ENCODE data around the gene NR4A1. TPM values are rescaled to one million over a fixed set of nuclear protein-coding genes. Genes with fewer than 3 reads are reported as not detected.
A peak's percentile ranks its signal among the peaks of the same experiment; 100 is the strongest.

NR4A1 gene
- total RNA-seq, 1 donor from 2014 or later: 21.7 TPM

DNA sequence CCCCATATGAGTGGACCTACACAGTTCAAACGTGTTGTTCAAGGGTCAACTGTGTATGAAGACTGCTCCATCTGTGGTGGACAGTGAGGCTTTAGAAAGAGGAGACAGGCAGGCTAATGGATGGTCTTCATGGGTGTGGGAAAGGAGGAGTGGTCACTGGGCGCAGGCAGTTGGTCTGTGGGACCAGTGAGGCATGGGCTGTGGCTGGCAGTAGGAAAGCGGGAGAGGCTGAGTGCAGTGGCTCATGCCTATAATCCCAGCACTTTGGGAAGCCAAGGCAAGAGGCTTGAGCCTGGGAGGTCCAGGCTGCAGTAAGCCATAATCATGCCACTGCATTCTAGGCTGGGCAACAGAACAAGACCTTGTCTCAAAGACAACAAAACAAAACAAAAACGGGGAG, 2.0 kb upstream of the NR4A1 start:
- no peak for DNase-seq (ENCODE audit: low spot score, unreplicated experiment)
- no peaks in the 10 kb centered on the region for H3K9me3 Mint-ChIP-seq (ENCODE audit: low read depth)
- H3K4me3 Mint-ChIP-seq (ENCODE audit: low read depth): peak overlapping the region; percentile 87
- no peak overlapping the region for H3K27ac Mint-ChIP-seq
- H3K4me1 Mint-ChIP-seq (ENCODE audit: low read depth): peaks cover 29% of the 10 kb centered on the region
- TF ChIP-seq, protein P1, sequence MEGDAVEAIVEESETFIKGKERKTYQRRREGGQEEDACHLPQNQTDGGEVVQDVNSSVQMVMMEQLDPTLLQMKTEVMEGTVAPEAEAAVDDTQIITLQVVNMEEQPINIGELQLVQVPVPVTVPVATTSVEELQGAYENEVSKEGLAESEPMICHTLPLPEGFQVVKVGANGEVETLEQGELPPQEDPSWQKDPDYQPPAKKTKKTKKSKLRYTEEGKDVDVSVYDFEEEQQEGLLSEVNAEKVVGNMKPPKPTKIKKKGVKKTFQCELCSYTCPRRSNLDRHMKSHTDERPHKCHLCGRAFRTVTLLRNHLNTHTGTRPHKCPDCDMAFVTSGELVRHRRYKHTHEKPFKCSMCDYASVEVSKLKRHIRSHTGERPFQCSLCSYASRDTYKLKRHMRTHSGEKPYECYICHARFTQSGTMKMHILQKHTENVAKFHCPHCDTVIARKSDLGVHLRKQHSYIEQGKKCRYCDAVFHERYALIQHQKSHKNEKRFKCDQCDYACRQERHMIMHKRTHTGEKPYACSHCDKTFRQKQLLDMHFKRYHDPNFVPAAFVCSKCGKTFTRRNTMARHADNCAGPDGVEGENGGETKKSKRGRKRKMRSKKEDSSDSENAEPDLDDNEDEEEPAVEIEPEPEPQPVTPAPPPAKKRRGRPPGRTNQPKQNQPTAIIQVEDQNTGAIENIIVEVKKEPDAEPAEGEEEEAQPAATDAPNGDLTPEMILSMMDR (IDR thresholded peaks at IDR 0.05; ENCODE audit: unreplicated experiment): no peak
- H3K27me3 Mint-ChIP-seq: peaks cover 5% of the 10 kb centered on the region
- H3K36me3 Mint-ChIP-seq (ENCODE audit: insufficient read depth): peaks cover 4% of the 10 kb centered on the region

- Mint-ChIP-seq H3K4me1 (ENCODE audit: low read depth) (peaks cover 29% of the 10 kb centered on the region), H3K4me3 (ENCODE audit: low read depth) (peak overlapping the region; percentile 87), H3K27me3 (peaks cover 5% of the 10 kb centered on the region), H3K9me3 (ENCODE audit: low read depth) (no peaks in the 10 kb centered on the region), H3K36me3 (ENCODE audit: insufficient read depth) (peaks cover 1% of the 10 kb centered on the region), H3K27ac (peak overlapping the region; percentile 96)
- TF ChIP-seq, protein P1 (IDR thresholded peaks at IDR 0.05; ENCODE audit: unreplicated experiment): no peak
- no peak for DNase-seq (ENCODE audit: low spot score, unreplicated experiment)
Measured at GRCh38 chr12:52049688-52050087, 1.6 kb upstream of the NR4A1 start.

- no peak for DNase-seq (ENCODE audit: low spot score, unreplicated experiment)
- Mint-ChIP-seq H3K36me3 (ENCODE audit: insufficient read depth) (peaks cover 1% of the 10 kb centered on the region), H3K9me3 (ENCODE audit: low read depth) (no peaks in the 10 kb centered on the region), H3K27ac (peak overlapping the region; percentile 96), H3K27me3 (peaks cover 5% of the 10 kb centered on the region), H3K4me1 (ENCODE audit: low read depth) (peaks cover 29% of the 10 kb centered on the region), H3K4me3 (ENCODE audit: low read depth) (peak overlapping the region; percentile 87)
- TF ChIP-seq, protein P1 (IDR thresholded peaks at IDR 0.05; ENCODE audit: unreplicated experiment): no peak
Measured at GRCh38 chr12:52050116-52050757, 1.0 kb upstream of the NR4A1 start.

- H3K27me3 Mint-ChIP-seq: peaks cover 5% of the 10 kb centered on the region
- H3K4me3 Mint-ChIP-seq (ENCODE audit: low read depth): peak overlapping the region; percentile 87
- no peak for DNase-seq (ENCODE audit: low spot score, unreplicated experiment)
- H3K9me3 Mint-ChIP-seq (ENCODE audit: low read depth): no peaks in the 10 kb centered on the region
- peak overlapping the region; percentile 99 for H3K27ac Mint-ChIP-seq
- peaks cover 1% of the 10 kb centered on the region for H3K36me3 Mint-ChIP-seq (ENCODE audit: insufficient read depth)
- TF ChIP-seq, protein P1 (IDR thresholded peaks at IDR 0.05; ENCODE audit: unreplicated experiment): no peak
- peaks cover 29% of the 10 kb centered on the region for H3K4me1 Mint-ChIP-seq (ENCODE audit: low read depth)
Measured at GRCh38 chr12:52052468-52053186, 1.4 kb downstream of the NR4A1 start.

DNA sequence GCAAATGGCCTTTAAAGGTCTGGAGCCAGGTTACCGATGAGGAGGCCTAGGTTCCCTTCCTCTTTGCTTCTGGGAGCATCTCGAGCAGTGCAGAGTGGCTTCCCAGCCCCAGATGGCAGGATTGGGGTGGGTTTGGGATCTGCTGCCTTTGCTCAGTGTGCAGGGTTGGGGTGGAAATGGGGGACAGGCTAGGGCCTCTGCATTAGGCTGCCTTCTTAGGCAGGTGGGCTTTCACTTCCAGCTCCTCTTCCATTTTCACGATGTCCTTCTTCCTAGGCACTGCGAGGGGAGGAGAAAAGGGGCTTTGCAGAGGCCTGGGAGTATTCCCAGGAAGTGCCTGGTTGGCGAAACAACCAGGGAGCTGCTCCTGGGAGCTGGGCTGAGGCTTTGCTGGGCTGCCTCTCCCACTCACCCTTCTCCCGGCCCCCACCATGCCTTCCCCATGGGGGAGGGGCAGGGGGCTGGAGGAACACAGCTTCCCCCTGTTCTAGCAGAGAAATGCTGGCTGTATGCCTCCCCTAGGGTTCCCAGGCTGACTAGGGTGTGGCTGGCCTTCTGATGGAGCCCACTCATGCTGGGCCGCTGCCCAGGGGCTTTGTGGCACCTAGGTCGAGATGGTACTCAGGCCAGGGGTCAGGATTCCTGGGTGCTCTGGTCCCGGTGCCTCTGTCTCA, 2.4 kb downstream of the NR4A1 start:
- H3K9me3 Mint-ChIP-seq (ENCODE audit: low read depth): no peaks in the 10 kb centered on the region
- TF ChIP-seq, protein P1 (IDR thresholded peaks at IDR 0.05; ENCODE audit: unreplicated experiment): no peak
- H3K36me3 Mint-ChIP-seq (ENCODE audit: insufficient read depth): peaks cover 1% of the 10 kb centered on the region
- DNase-seq (ENCODE audit: low spot score, unreplicated experiment): no peak
- H3K4me3 Mint-ChIP-seq (ENCODE audit: low read depth): no peak overlapping the region
- H3K27me3 Mint-ChIP-seq: peaks cover 5% of the 10 kb centered on the region
- peaks cover 29% of the 10 kb centered on the region for H3K4me1 Mint-ChIP-seq (ENCODE audit: low read depth)
- H3K27ac Mint-ChIP-seq: no peak overlapping the region

Data from progenitor cell of endocrine pancreas (in vitro differentiated cells).